ENCODE results near the gene DOHH.

GRCh38 chr19:3479177-3479833 lies 21.2 kb downstream of the DOHH start:
- TF ChIP-seq CTCF (IDR thresholded peaks at IDR 0.05; ENCODE audit: low read length) (no peak), EZH2 (optimal IDR thresholded peaks at IDR 0.05; ENCODE audit: low read depth, low read length) (no peak)

Data from MM.1S (cell line).